Stomach smooth muscle (tissue), 2 donors: Measurements from ENCODE around the gene TTC7B.

Experiments
- H3K27ac ChIP-seq: one replicate; pipeline ENCODE4 v1.7.0; 2013; ENCODE audit warnings: mild to moderate bottlenecking, low read length, inconsistent platforms
- H3K27me3 ChIP-seq, 2 donors: one replicate each; pipeline ENCODE4 v1.7.0; 2013; ENCODE audit warnings: low read length in 2 of 2; ENCODE audit not compliant: insufficient read depth in 2 of 2, control insufficient read depth in 1 of 2
- H3K36me3 ChIP-seq, 2 donors: one replicate each; pipeline ENCODE4 v1.7.0; 2013; ENCODE audit warnings: low read length in 2 of 2; ENCODE audit not compliant: control insufficient read depth in 2 of 2, insufficient read depth in 2 of 2
- H3K4me1 ChIP-seq: one replicate; pipeline ENCODE4 v1.7.0; 2013; ENCODE audit warnings: low read length; ENCODE audit not compliant: control insufficient read depth, insufficient read depth
- H3K4me3 ChIP-seq, 2 donors: one replicate each; pipeline ENCODE4 v1.7.0; 2013; ENCODE audit warnings: low read length in 2 of 2
- H3K9ac ChIP-seq, 2 donors: one replicate each; pipeline ENCODE4 v1.7.0; 2013; ENCODE audit warnings: low read length in 2 of 2, mild to moderate bottlenecking in 1 of 2
- H3K9me3 ChIP-seq, 2 donors: one replicate each; pipeline ENCODE4 v1.7.0; 2013; ENCODE audit warnings: low read length in 2 of 2; ENCODE audit not compliant: control insufficient read depth in 2 of 2
- donor health status: healthy.
- donor health status: Pancreatic carcinoma.

The TTC7B gene

DNA sequence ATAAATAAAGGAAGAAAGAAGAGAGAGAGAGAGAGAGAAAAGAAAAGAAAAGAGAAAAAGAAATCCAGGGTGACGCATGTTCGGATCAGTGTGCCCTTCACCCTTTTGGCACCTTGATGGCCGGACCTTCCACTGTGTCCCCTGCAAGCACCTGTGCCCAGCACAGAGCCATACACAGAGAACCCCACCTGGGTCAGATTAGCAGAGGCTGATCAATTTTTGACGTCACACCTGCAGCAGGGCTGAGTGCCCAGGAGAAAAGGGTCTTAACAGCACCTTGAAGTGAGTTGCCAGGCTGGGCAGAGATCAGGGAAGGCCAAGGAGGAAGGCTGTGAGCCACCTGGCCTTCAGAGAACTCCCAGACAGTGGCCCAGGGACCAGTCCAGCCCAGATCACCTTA lies 305.0 kb downstream of the TTC7B start:
- Histone ChIP-seq H3K27me3 (no peaks in the 10 kb centered on the region), H3K27ac (no peak overlapping the region), H3K9me3 (no peaks in the 10 kb centered on the region), H3K9ac (no peak overlapping the region), H3K4me1 (peaks cover 31% of the 10 kb centered on the region), H3K36me3 (no peaks in the 10 kb centered on the region), H3K4me3 (no peak overlapping the region)

DNA sequence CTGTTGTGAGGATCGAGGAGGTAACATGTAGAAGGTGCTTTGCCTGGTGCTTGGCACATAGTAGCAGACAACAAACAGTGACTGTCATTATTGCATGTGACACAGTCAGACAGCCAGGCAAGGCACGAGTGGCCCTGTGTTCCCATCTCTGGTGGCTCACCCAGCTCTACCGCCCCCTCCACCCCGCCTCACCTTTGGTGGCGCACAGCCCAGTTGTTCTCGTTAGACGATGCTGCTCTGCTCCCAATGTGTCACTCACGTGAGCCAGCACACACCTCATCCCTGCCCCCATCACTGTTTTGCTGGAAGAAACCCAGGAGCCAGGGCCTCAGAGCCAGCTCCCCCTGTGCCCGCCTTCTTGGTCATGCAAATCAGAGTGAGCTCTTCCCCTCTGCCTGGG lies 306.1 kb downstream of the TTC7B start:
- H3K36me3 ChIP-seq, result no peaks in the 10 kb centered on the region
- no peak overlapping the region for H3K9ac ChIP-seq
- peaks cover 31% of the 10 kb centered on the region for H3K4me1 ChIP-seq
- H3K27me3 ChIP-seq, result no peaks in the 10 kb centered on the region
- H3K27ac ChIP-seq, result peak overlapping the region; percentile 24
- H3K4me3 ChIP-seq, result no peak overlapping the region
- H3K9me3 ChIP-seq, result no peaks in the 10 kb centered on the region

DNA sequence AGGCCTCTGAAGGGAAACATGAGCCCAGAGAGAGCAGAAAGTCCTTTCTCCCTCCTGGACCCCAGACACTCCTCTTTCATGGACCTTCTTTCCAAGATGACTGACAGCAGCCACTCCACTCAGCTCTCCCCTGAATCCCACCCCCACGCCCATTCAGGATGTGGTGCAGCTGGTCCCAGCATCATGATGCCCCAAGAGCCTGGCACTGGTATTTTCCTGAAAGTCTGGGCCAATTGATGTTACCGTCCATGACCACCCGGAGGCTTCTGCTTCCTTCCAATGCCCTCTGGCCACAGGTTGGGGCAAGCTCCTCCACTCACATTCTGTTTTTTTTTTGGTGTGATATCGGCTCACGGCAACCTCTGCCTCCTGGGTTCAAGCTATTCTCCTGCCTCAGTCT lies 306.8 kb downstream of the TTC7B start:
- H3K4me1 ChIP-seq, result peaks cover 31% of the 10 kb centered on the region
- no peak overlapping the region for H3K27ac ChIP-seq
- H3K36me3 ChIP-seq, result no peaks in the 10 kb centered on the region
- no peaks in the 10 kb centered on the region for H3K27me3 ChIP-seq
- no peak overlapping the region for H3K4me3 ChIP-seq
- H3K9me3 ChIP-seq, result no peaks in the 10 kb centered on the region
- H3K9ac ChIP-seq, result no peak overlapping the region

DNA sequence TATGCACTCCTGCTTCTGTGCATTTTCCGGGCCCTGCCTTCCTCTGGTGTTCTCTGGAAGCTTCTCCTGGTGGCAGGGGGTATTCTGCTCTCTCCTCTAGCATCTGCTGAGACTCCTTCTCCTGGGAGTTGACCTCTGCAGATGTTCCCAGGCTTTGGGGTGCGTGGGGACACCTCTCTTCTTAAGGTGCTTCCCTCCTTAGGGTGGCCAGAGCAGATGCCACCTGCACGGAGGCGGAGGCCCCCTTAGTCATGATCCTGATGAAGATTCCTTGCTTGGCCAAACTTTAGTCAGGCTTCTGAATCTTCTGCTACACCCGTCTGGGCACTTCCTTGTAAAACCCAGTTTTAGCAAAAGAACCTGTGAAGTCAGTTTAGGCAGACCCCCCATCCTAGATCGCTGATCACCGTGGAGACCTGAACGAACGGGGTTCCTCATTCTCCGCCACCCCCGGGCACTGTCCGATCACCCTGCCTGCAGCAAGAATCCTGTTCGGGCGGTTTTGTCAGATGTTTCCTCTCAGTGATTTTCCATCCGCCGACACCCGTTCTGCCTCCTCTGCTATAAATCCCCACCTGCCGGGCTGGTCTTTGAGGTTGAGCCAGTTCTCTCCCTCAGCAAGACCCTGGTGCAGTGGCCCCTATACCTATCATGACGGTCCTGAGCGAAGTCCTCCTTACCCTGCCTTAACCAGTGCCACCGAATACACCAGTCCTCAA lies 307.5 kb downstream of the TTC7B start:
- H3K27ac ChIP-seq, result no peak overlapping the region
- H3K4me1 ChIP-seq, result peaks cover 25% of the 10 kb centered on the region
- no peaks in the 10 kb centered on the region for H3K9me3 ChIP-seq
- no peaks in the 10 kb centered on the region for H3K36me3 ChIP-seq
- no peaks in the 10 kb centered on the region for H3K27me3 ChIP-seq
- H3K9ac ChIP-seq, result no peak overlapping the region
- H3K4me3 ChIP-seq, result no peak overlapping the region

DNA sequence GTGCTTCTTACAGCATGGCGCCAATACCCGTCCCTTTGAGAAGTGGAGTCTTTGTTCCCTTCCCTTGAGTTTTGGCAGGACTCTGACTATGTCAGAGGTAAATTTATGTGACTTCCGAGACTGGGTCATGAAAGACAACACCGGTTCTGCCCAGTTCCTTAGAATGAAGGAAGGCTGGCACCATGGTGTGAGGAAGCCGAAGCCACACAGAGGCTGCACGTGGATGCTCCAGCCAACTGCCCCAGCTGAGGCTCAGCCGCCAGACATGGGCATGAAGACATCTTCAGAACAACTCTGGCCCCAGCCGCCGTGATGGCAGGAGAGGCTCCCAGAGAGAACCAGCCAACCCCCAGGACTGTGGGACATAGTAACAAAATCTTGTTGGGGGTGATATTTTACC lies 308.2 kb downstream of the TTC7B start:
- Histone ChIP-seq H3K27me3 (no peaks in the 10 kb centered on the region), H3K27ac (no peak overlapping the region)

DNA sequence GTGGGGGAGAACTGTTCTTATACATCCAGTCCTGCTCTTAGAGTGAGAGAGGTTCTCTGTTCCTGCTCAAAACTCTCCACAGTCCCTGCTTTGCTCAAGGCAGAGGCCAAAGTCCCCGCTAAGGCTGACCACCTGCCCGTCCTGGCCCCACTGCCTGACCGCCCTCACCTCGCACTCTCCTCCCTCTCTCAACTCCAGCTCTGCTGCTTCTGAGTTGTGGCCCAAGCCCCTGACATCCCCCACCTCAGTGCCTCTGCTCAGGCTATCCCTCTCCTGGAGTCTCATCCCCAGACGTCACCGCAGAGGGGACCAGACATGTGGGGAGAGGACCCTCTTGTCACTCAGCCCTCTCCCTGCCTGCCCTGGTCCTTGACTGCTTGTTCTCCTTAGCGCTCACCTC lies 308.8 kb downstream of the TTC7B start:
- Histone ChIP-seq H3K9ac (no peak overlapping the region), H3K36me3 (no peaks in the 10 kb centered on the region), H3K4me1 (peaks cover 13% of the 10 kb centered on the region), H3K4me3 (no peak overlapping the region), H3K9me3 (no peaks in the 10 kb centered on the region), H3K27me3 (no peaks in the 10 kb centered on the region), H3K27ac (no peak overlapping the region)

More for the DNA sequence above, 308.2 kb downstream of the TTC7B start:
- H3K36me3 ChIP-seq, result no peaks in the 10 kb centered on the region
- no peak overlapping the region for H3K4me3 ChIP-seq
- H3K9ac ChIP-seq, result no peak overlapping the region
- H3K9me3 ChIP-seq, result no peaks in the 10 kb centered on the region
- peaks cover 18% of the 10 kb centered on the region for H3K4me1 ChIP-seq

DNA sequence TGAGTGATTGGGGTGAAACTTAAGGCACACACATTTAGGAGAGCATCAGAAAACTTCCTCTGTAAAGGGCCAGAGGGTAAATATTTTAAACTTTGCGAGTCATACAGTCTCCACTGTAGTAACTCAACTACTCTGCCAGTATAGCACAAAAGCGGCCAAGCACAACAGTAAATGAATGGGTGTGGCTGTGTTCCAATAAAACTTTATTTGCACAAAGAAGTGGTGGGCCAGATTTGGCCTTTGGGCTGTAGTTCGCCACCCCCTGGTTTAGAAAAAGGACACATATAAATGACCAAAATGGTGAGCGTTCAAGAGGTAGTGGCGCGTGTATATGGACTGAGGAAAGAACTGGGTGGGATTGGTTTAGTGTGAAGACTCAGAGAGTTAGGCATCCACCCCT lies 309.5 kb downstream of the TTC7B start:
- Histone ChIP-seq H3K4me1 (peaks cover 8% of the 10 kb centered on the region), H3K4me3 (no peak overlapping the region), H3K27ac (no peak overlapping the region), H3K36me3 (no peaks in the 10 kb centered on the region), H3K27me3 (no peaks in the 10 kb centered on the region), H3K9ac (no peak overlapping the region), H3K9me3 (no peaks in the 10 kb centered on the region)

DNA sequence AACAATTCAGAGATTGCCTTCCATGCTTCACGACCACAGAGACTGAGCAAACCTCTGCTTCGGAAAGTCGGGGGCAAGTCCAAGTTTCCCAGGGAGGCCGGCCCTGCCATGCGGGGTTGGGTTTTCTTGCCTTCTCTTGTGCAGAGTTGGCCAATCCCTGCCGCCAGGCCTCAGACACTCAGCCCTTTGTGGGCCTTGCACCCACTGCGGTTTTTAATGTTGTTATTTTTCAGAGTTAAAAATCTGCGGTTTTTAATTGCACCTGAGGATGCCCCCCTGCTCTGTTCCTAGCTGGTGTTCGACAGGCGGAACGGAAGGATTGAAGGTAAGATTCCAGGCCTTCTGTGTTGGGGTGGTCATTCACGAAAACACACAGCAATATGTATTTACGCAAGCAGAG lies 310.7 kb downstream of the TTC7B start:
- Histone ChIP-seq H3K27ac (no peak overlapping the region), H3K9me3 (no peaks in the 10 kb centered on the region), H3K36me3 (no peaks in the 10 kb centered on the region), H3K27me3 (no peaks in the 10 kb centered on the region), H3K9ac (no peak overlapping the region), H3K4me1 (peaks cover 5% of the 10 kb centered on the region), H3K4me3 (no peak overlapping the region)

DNA sequence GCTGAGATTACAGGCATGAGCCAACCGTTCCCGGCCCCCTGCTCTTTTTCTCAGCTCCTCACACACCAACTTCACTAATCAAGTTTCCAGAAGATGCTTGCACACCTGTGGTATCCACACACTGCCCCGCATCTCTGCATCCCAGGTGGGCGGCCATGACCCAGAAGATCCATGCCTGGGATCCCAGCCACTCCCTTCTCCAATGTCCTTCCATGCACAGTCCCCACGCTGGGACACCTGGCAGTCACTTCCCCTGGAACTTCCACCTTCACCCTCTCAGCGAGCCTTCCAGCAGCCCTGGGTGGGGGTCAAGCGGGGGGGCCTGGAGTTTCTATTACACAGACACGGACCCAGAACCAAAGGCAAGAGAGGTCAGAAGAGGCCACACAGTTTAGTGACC lies 311.6 kb downstream of the TTC7B start:
- Histone ChIP-seq H3K27me3 (no peaks in the 10 kb centered on the region), H3K9ac (no peak overlapping the region), H3K4me3 (no peak overlapping the region), H3K4me1 (no peaks in the 10 kb centered on the region), H3K9me3 (no peaks in the 10 kb centered on the region), H3K36me3 (no peaks in the 10 kb centered on the region), H3K27ac (no peak overlapping the region)

DNA sequence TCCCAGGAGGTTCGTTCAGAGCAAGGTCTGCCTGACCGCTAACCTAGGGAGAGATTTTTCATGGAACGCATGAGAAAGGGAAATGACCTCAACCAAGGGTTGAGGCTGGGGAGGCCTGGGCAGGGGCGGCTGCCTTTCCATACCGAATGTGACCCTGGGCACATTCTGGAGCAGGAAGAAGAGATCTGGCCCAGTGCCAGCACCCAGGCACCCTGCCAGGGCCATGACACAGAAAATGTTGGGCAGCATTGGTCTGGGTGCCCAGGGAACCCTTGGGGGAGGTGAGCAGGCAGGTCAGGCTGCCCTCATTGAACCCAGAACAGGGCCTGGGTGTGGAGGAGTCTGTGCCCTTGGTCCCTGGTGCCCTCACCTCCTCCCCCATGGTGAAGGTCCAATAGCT lies 312.6 kb downstream of the TTC7B start:
- Histone ChIP-seq H3K27ac (no peak overlapping the region), H3K4me3 (no peak overlapping the region), H3K4me1 (no peaks in the 10 kb centered on the region), H3K9ac (no peak overlapping the region), H3K36me3 (no peaks in the 10 kb centered on the region), H3K9me3 (no peaks in the 10 kb centered on the region), H3K27me3 (no peaks in the 10 kb centered on the region)

DNA sequence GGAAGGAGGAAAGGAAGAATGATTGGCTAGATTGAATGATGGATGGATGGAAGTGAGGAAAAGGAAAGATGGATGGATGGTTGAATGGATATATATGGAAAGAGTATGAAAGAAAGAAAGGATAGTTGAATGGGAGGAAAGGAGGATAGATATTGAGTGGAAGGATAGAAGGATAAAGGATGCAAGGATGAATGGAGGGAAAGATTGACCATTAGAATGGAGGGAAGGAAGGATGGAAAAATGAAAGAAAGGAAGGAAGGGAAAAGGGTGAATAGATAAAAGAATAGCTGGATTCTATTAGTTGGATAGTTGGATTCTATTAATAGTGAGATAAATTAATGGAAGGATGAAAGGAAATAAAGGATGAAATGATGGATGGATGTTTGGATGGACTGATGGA lies 313.5 kb downstream of the TTC7B start:
- Histone ChIP-seq H3K27me3 (no peaks in the 10 kb centered on the region), H3K4me1 (no peaks in the 10 kb centered on the region), H3K9me3 (no peaks in the 10 kb centered on the region), H3K9ac (no peak overlapping the region), H3K4me3 (no peak overlapping the region), H3K27ac (no peak overlapping the region), H3K36me3 (no peaks in the 10 kb centered on the region)
